HPDE6-E6E7 (cell line): ENCODE measurements around the gene ZNF473.
"Not testable (repeated sequence)": the region's sequence is repeated elsewhere in the genome, so short reads cannot be mapped to it uniquely, and the experiment has no call there.

Experiments used
- DNase-seq: peaks from one replicate; pipeline ENCODE4 v3.0.0; 2011; ENCODE audit warnings: missing footprints; ENCODE audit errors: extremely low spot score

ZNF473 gene

DNA sequence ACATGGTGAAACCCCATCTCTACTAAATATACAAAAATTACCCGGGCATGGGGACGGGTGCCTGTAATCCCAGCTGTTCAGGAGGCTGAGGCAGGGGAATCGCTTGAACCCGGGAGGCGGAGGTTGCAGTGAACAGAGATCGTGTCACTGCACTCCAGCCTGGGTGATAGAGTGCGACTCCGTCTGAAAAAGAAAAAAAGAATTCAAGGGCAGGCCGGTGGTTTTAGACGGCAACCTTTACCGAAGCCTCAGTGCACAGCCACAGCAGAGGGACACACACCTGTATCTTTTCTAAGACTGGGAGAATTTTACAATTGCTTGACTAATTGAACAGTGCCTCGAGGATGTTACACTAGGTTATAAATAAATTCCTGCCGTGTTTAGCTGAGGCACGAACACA, 73.9 kb downstream of the ZNF473 start:
- not testable (repeated sequence) for DNase-seq

DNA sequence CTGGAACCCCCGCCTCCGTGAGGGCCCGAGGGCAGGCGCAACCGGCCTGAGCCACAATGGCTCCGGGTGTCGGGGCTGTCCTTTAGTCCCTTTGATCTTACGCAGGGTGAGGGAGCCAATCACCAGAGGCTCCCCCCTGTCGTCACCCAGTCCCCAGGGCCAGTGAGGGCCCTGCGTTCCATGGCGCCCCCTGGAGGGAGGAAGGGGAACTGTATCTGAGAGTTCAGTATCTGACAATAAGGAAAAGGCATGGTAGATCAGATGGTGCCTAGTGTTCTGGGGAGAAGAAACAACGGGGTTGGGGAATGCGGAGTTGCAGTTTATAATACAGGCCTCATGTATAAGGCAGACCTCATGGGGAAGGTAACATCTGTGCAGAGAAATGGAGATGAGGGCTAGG, 75.1 kb downstream of the ZNF473 start:
- not testable (repeated sequence) for DNase-seq
